SK-N-SH (cell line): ENCODE results near the gene EPB41L1. TPM values are rescaled to one million over a fixed set of nuclear protein-coding genes. Genes with fewer than 3 reads are reported as not detected.

ENCODE experiments used
- CTCF ChIA-PET: fragments of 300-600, 350-600 bp; formaldehyde crosslinking; extraction: SDS; loops from one replicate; lab custom pipeline; 2021; lab: Yijun Ruan, JAX
- POLR2A ChIA-PET: fragments of 350-600 bp; sonication (Branson Sonifier 250); formaldehyde crosslinking; extraction: SDS; loops from one replicate; lab custom pipeline; 2020; ENCODE audit warnings: antibody characterized with exemption, inconsistent platforms; lab: Yijun Ruan, JAX
- DNase-seq: peaks from one replicate; pipeline ENCODE4 v3.0.0; 2012
- H2AFZ ChIP-seq: fragments of 200-600 bp; sonication (generic); 2 replicates; pipeline ENCODE4 v1.8.1; 2016; ENCODE audit warnings: antibody characterized with exemption, mild to moderate bottlenecking, low read depth
- H3F3A ChIP-seq: fragments of 200-600 bp; sonication (generic); replicated peaks from 2 replicates; pipeline ENCODE3; 2016; ENCODE audit warnings: antibody characterized with exemption, mild to moderate bottlenecking; ENCODE audit not compliant: insufficient read depth
- H3K27ac ChIP-seq, 2 experiments: fragments of 200-500 bp in 1 of 2; fragments of 200-600 bp in 1 of 2; sonication (Bioruptor generic) in 1 of 2; sonication (generic), shearing (Covaris generic) in 1 of 2; 2 replicates each; pipeline versions ENCODE4 v1.5.1 to v1.6.1; 2014 to 2016; ENCODE audit warnings: low read depth in 2 of 2, inconsistent platforms in 1 of 2, low read length in 1 of 2, mild to moderate bottlenecking in 1 of 2, mixed read lengths in 1 of 2
- H3K27me3 ChIP-seq: fragments of 200-600 bp; sonication (generic), shearing (Covaris generic); 2 replicates; pipeline ENCODE4 v1.6.1; 2016; ENCODE audit warnings: mixed run types; ENCODE audit not compliant: insufficient read depth
- H3K36me3 ChIP-seq, 2 experiments: fragments of 200-500 bp in 1 of 2; fragments of 200-600 bp in 1 of 2; sonication (Bioruptor generic) in 1 of 2; sonication (generic) in 1 of 2; replicated peaks in 1 of 2; 2 replicates each; pipeline versions ENCODE3 to v1.5.1; 2014 to 2016; ENCODE audit warnings: low read length in 1 of 2, mild to moderate bottlenecking in 1 of 2; ENCODE audit not compliant: insufficient read depth in 2 of 2, control insufficient read depth in 1 of 2
- H3K4me1 ChIP-seq, 2 experiments: fragments of 200-500 bp in 1 of 2; fragments of 200-600 bp in 1 of 2; sonication (Bioruptor generic) in 1 of 2; sonication (generic), shearing (Covaris generic) in 1 of 2; 2 replicates each; pipeline versions ENCODE4 v1.5.1 to v1.6.1; 2014 to 2016; ENCODE audit warnings: low read depth in 1 of 2, low read length in 1 of 2, mixed run types in 1 of 2; ENCODE audit not compliant: insufficient read depth in 2 of 2, control insufficient read depth in 1 of 2
- H3K4me2 ChIP-seq: fragments of 200-600 bp; sonication (generic), shearing (Covaris generic); 2 replicates; pipeline ENCODE4 v1.6.1; 2017; ENCODE audit warnings: mixed run types
- H3K4me3 ChIP-seq, 2 experiments: fragments of 200-500 bp in 1 of 2; fragments of 200-600 bp in 1 of 2; sonication (Bioruptor generic) in 1 of 2; sonication (generic), shearing (Covaris generic) in 1 of 2; 2 replicates each; pipeline versions ENCODE4 v1.5.1 to v1.8.1; 2014 to 2016; ENCODE audit warnings: low read depth in 2 of 2, inconsistent platforms in 1 of 2, low read length in 1 of 2, mild to moderate bottlenecking in 1 of 2, mixed read lengths in 1 of 2, moderate library complexity in 1 of 2
- H3K79me2 ChIP-seq: fragments of 200-600 bp; sonication (generic); 2 replicates; pipeline ENCODE4 v1.8.1; 2017; ENCODE audit warnings: mild to moderate bottlenecking; ENCODE audit not compliant: insufficient read depth
- H3K9ac ChIP-seq: fragments of 200-600 bp; sonication (generic); 2 replicates; pipeline ENCODE4 v1.6.1; 2017; ENCODE audit warnings: mixed run types
- H3K9me2 ChIP-seq: fragments of 200-600 bp; sonication (generic); 2 replicates; pipeline ENCODE4 v1.6.1; 2017; ENCODE audit warnings: mixed run types
- H3K9me3 ChIP-seq: fragments of 200-600 bp; sonication (generic); 2 replicates; pipeline ENCODE4 v1.6.1; 2017; ENCODE audit warnings: mixed run types, mild to moderate bottlenecking, moderate library complexity
- H4K20me1 ChIP-seq: fragments of 200-600 bp; sonication (generic); 2 replicates; pipeline ENCODE4 v1.6.1; 2017; ENCODE audit warnings: mild to moderate bottlenecking, mixed run types; ENCODE audit not compliant: insufficient read depth
- CHD2 ChIP-seq: fragments of 150-350 bp; IDR thresholded peaks from 2 replicates; pipeline ENCODE4 v1.6.1; 2018; ENCODE audit warnings: low read length; ENCODE audit not compliant: partially characterized antibody
- GABPA ChIP-seq: IDR thresholded peaks from 2 replicates; pipeline ENCODE4 v1.4.0; 2012; ENCODE audit warnings: low read depth, mild to moderate bottlenecking
- GATA2 ChIP-seq: sonication (generic); formaldehyde crosslinking; IDR thresholded peaks from 2 replicates; pipeline ENCODE4 v1.5.0; 2020; ENCODE audit warnings: mild to moderate bottlenecking, missing genetic modification reagents
- NFIC ChIP-seq: IDR thresholded peaks from 2 replicates; pipeline ENCODE4 v1.4.0; 2012; ENCODE audit warnings: borderline replicate concordance
- NRF1 ChIP-seq: IDR thresholded peaks from 2 replicates; pipeline ENCODE4 v1.6.1; 2012; ENCODE audit warnings: low read depth, mild to moderate bottlenecking, low read length
- POLR2AphosphoS5 ChIP-seq: IDR thresholded peaks from 2 replicates; pipeline ENCODE4 v1.6.1; 2012; ENCODE audit warnings: low read depth, low read length
- RCOR1 ChIP-seq: fragments of 150-350 bp; IDR thresholded peaks from 2 replicates; pipeline ENCODE4 v1.6.1; 2017; ENCODE audit warnings: antibody characterized with exemption, low read length
- SMC3 ChIP-seq: IDR thresholded peaks from 2 replicates; pipeline ENCODE4 v1.6.1; 2012; ENCODE audit warnings: low read depth, low read length, improper control_type of control experiment
- TAF1 ChIP-seq: IDR thresholded peaks from 2 replicates; pipeline ENCODE4 v1.6.1; 2012; ENCODE audit warnings: low read depth, mild to moderate bottlenecking, low read length, moderate library complexity, borderline replicate concordance
- TEAD4 ChIP-seq: IDR thresholded peaks from 2 replicates; pipeline ENCODE4 v1.4.0; 2012; ENCODE audit warnings: mild to moderate bottlenecking, borderline replicate concordance; ENCODE audit not compliant: insufficient read depth
- WGBS: methylation state at CpG from one replicate; pipeline ENCODE4 v1.1.6; 2017; ENCODE audit warnings: low lambda C conversion rate; 5-methylcytosine and 5-hydroxymethylcytosine counted together
- polyA plus RNA-seq, 3 experiments: library from polyadenylated mRNA; depleted of rRNA; stranded (reverse); fragments of >200 nt; gene quantifications; 2 replicates each; pipeline ENCODE4 v1.2.3, GENCODE V29; 2012
- TF ChIP-seq, protein P1 (sequence below): IDR thresholded peaks from 2 replicates; pipeline ENCODE4 v1.4.0; 2012; ENCODE audit warnings: low read depth
- TF ChIP-seq, protein P2 (sequence below): fragments of 200-600 bp; sonication (generic); IDR thresholded peaks from 2 replicates; pipeline ENCODE4 v1.6.1; 2017; ENCODE audit warnings: antibody characterized with exemption, mild to moderate bottlenecking, moderate library complexity

EPB41L1 gene
- polyA plus RNA-seq, 1 of the 3 experiments (the other 2 are of a cell fraction): 26.1 TPM

DNA sequence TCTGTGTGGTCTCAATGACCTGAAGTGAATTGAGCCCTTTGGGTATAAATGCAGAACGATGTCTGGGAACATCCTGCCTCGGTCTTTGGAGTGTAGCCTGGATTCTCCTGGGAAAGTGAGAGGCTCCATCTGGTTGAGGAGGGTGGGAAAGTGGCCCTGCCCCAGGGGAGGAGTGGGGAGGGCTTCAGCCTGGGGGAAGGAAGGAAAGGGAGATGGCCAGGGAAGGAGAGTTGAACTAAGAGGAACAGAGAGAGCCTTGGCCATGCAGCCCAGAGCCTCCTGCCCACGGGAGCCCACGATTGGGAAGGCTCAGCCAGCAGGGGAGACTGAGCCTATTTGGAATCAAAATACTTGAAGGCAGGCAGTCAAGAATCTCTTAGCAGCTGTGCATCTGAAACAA, 2.3 kb upstream of the EPB41L1 start:
- H3F3A ChIP-seq: peaks cover 10% of the 10 kb centered on the region
- H2AFZ ChIP-seq: no peak overlapping the region
- no peak for DNase-seq
- 69% methylated on average over 4 of the region's 4 CpGs for WGBS
- H3K4me2 ChIP-seq: no peak overlapping the region
- H3K36me3 ChIP-seq: no peaks in the 10 kb centered on the region
- TF ChIP-seq NFIC: no peak
- no peak for TF ChIP-seq RCOR1
- TF ChIP-seq SMC3: no peak
- no peak for TF ChIP-seq POLR2AphosphoS5
- TF ChIP-seq CHD2: no peak
- TF ChIP-seq, protein P1, sequence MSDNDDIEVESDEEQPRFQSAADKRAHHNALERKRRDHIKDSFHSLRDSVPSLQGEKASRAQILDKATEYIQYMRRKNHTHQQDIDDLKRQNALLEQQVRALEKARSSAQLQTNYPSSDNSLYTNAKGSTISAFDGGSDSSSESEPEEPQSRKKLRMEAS: no peak
- TF ChIP-seq TAF1: no peak
- TF ChIP-seq NRF1: no peak
- no peak for TF ChIP-seq GABPA
- TF ChIP-seq, protein P2, sequence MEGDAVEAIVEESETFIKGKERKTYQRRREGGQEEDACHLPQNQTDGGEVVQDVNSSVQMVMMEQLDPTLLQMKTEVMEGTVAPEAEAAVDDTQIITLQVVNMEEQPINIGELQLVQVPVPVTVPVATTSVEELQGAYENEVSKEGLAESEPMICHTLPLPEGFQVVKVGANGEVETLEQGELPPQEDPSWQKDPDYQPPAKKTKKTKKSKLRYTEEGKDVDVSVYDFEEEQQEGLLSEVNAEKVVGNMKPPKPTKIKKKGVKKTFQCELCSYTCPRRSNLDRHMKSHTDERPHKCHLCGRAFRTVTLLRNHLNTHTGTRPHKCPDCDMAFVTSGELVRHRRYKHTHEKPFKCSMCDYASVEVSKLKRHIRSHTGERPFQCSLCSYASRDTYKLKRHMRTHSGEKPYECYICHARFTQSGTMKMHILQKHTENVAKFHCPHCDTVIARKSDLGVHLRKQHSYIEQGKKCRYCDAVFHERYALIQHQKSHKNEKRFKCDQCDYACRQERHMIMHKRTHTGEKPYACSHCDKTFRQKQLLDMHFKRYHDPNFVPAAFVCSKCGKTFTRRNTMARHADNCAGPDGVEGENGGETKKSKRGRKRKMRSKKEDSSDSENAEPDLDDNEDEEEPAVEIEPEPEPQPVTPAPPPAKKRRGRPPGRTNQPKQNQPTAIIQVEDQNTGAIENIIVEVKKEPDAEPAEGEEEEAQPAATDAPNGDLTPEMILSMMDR: no peak
- no peak for TF ChIP-seq GATA2 (CRISPR knock-in tag)
- no peak for TF ChIP-seq TEAD4
- no peaks in the 10 kb centered on the region for H3K9me2 ChIP-seq
- H3K79me2 ChIP-seq: peaks cover 11% of the 10 kb centered on the region; the same call in 1 of the 2 replicates
- POLR2A ChIA-PET: no interaction called here
- peaks cover 0 to 38% of the 10 kb centered on the region in 2 experiments; a peak in 2 of 4 replicates for H3K4me1 ChIP-seq
- H3K4me3 ChIP-seq: no peak overlapping the region
- peaks cover 11% of the 10 kb centered on the region for H4K20me1 ChIP-seq
- CTCF ChIA-PET: interaction anchor here (0.6 to 23.2 kb wide), 3 partner anchors 43 to 159 kb away, joined by 3 to 560 read pairs (median 8); no protein-coding TSS in a partner anchor
- no peaks in the 10 kb centered on the region for H3K27me3 ChIP-seq
- H3K27ac ChIP-seq: no peak overlapping the region
- no peak overlapping the region for H3K9ac ChIP-seq
- H3K9me3 ChIP-seq: no peaks in the 10 kb centered on the region

DNA sequence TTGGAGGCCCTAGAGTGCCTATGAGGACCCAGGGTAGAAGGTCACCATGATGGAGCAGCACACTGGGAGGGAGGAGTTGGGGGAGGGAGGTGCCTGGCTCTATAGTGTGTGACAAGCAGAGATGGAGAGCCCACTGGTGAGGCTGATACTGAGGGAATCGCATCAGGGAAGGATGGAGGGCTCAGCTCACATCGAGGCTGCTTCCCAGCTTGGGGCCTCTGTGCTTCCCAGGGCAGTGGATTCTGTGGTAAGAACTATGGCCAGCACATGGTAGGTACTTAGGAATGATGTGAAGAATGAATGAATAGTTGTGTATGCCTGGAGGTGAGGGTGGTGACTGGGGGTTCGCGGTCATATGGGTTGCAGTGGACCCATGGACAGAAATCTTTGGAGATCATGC, 1.3 kb upstream of the EPB41L1 start:
- peaks cover 0 to 32% of the 10 kb centered on the region in 2 experiments; a peak in 2 of 4 replicates for H3K4me1 ChIP-seq
- no peaks in the 10 kb centered on the region for H3K9me2 ChIP-seq
- no peak overlapping the region for H3K4me2 ChIP-seq
- H3K9me3 ChIP-seq: no peaks in the 10 kb centered on the region
- 100% methylated on average over 4 of the region's 4 CpGs for WGBS
- ChIA-PET CTCF (interaction anchor here (0.6 to 23.2 kb wide), 4 partner anchors 46 to 286 kb away, joined by 3 to 560 read pairs (median 6); no protein-coding TSS in a partner anchor), POLR2A (no interaction called here)
- no peak overlapping the region for H2AFZ ChIP-seq
- TF ChIP-seq, protein P2: no peak
- TF ChIP-seq GATA2 (CRISPR knock-in tag) (no peak), CHD2 (no peak), NFIC (no peak)
- H3K79me2 ChIP-seq: peaks cover 12% of the 10 kb centered on the region; the same call in 1 of the 2 replicates
- no peak overlapping the region for H3K4me3 ChIP-seq
- H3K36me3 ChIP-seq: no peaks in the 10 kb centered on the region
- DNase-seq: no peak
- H4K20me1 ChIP-seq: peaks cover 15% of the 10 kb centered on the region
- no peak overlapping the region for H3K9ac ChIP-seq
- no peak overlapping the region for H3K27ac ChIP-seq
- H3F3A ChIP-seq: peaks cover 10% of the 10 kb centered on the region
- no peaks in the 10 kb centered on the region for H3K27me3 ChIP-seq
